ENCODE data around the gene TOX4. TPM values are rescaled to one million over a fixed set of nuclear protein-coding genes. Genes with fewer than 3 reads are reported as not detected.

TOX4 gene
- total and polyA plus RNA-seq, 11 donors = 16.2 to 100 (median 86.9) TPM

- H3K4me3 ChIP-seq = no peak overlapping the region
- no peaks in the 10 kb centered on the region for H3K27me3 ChIP-seq
- H3K36me3 ChIP-seq = peaks cover 0 to 12% (median 4%) of the 10 kb centered on the region in 9 donors
- DNase-seq (no peak), ATAC-seq (no peak)
- TF ChIP-seq CTCF (IDR thresholded peaks at IDR 0.05) (no peak), POLR2A (IDR thresholded peaks at IDR 0.05) (no peak)
- H3K4me1 ChIP-seq = peaks cover 0 to 34% (median 17%) of the 10 kb centered on the region in 12 donors
- no peak overlapping the region for H3K27ac ChIP-seq
- H3K9me3 ChIP-seq = no peaks in the 10 kb centered on the region
- intact Hi-C loops (cut with DNase I) = loop anchor here in 2 of 10 donors (10.0 kb wide), 1 partner anchor 105 kb away; no protein-coding TSS in a partner anchor
- 93 to 96% (median 95%) methylated on average over 1 of the region's 1 CpG for WGBS, 4 donors
Observed at GRCh38 chr14:21449899-21450216, 27.1 kb upstream of the TOX4 start.

- TF ChIP-seq CTCF (IDR thresholded peaks at IDR 0.05) = no peak
- TF ChIP-seq POLR2A (IDR thresholded peaks at IDR 0.05) = no peak
- intact Hi-C loops (cut with DNase I) = loop anchor here in 5 of 10 donors (2.0 to 10.0 kb wide), 4 partner anchors 18 to 773 kb away; partner anchors contain the start of genes HNRNPC (in 1 of the 5) and RNASE4 (in 1 of the 5)
- H3K27me3 ChIP-seq = no peaks in the 10 kb centered on the region
- ATAC-seq (no peak), DNase-seq (no peak)
- peaks cover 0 to 26% (median 10%) of the 10 kb centered on the region in 9 donors for H3K36me3 ChIP-seq
- no peaks in the 10 kb centered on the region for H3K9me3 ChIP-seq
- H3K27ac ChIP-seq = peak overlapping the region in 10 of 12 donors; percentile 21 to 99 (median 96)
- WGBS, 4 donors = 25 to 35% (median 29%) methylated on average over 15 of the region's 15 CpGs
- H3K4me3 ChIP-seq = peak overlapping the region; percentile 64 to 97 (median 85)
- H3K4me1 ChIP-seq = peaks cover 0 to 36% (median 16%) of the 10 kb centered on the region in 12 donors
Observed at GRCh38 chr14:21454843-21455544, 22.0 kb upstream of the TOX4 start.

- peak in 3 of 4 donors; percentile 7 to 46 (median 20) for ATAC-seq
- 0 to 1% (median 0%) methylated on average over 17 of the region's 17 CpGs for WGBS, 4 donors
- intact Hi-C loops (cut with DNase I) = loop anchor here in 5 of 10 donors (2.0 to 10.0 kb wide), 4 partner anchors 19 to 773 kb away; partner anchors contain the start of genes HNRNPC (in 1 of the 5) and RNASE4 (in 1 of the 5)
Observed at GRCh38 chr14:21455592-21455911, 21.4 kb upstream of the TOX4 start.

More at GRCh38 chr14:21455592-21455911, 21.4 kb upstream of the TOX4 start:
- H3K36me3 ChIP-seq = peaks cover 0 to 32% (median 16%) of the 10 kb centered on the region in 9 donors
- H3K4me1 ChIP-seq = peaks cover 0 to 36% (median 15%) of the 10 kb centered on the region in 12 donors
- H3K27ac ChIP-seq = peak overlapping the region in 11 of 12 donors; percentile 21 to 99 (median 95)
- no peak for DNase-seq
- TF ChIP-seq CTCF (IDR thresholded peaks at IDR 0.05) = no peak
- TF ChIP-seq POLR2A (IDR thresholded peaks at IDR 0.05) = no peak
- H3K27me3 ChIP-seq = no peaks in the 10 kb centered on the region
- H3K4me3 ChIP-seq = peak overlapping the region; percentile 64 to 97 (median 85)
- no peaks in the 10 kb centered on the region for H3K9me3 ChIP-seq
